Erythroblast (primary cell): ENCODE measurements around the gene SMIM9.

Source experiments
- GATA1 ChIP-seq: IDR thresholded peaks from 2 replicates; pipeline ENCODE4 v1.6.1; 2011; ENCODE audit warnings: low read depth, mild to moderate bottlenecking, control low read depth, low read length, moderate library complexity
- POLR2A ChIP-seq: IDR thresholded peaks from 2 replicates; pipeline ENCODE4 v1.6.1; 2011; ENCODE audit warnings: mild to moderate bottlenecking, low read length

- TF ChIP-seq POLR2A (no peak), GATA1 (no peak)
These were observed 27.5 kb downstream of the SMIM9 start for GRCh38 chrX:154806837-154807501.
